Cardiac septum (tissue), 1 donor: ENCODE data around the gene GRM1. TPM values are rescaled to one million over a fixed set of nuclear protein-coding genes. Genes with fewer than 3 reads are reported as not detected.

Experiments
- DNase-seq: peaks from one replicate; pipeline ENCODE4 v3.0.0-alpha.2; 2020; ENCODE audit warnings: low spot score
- intact Hi-C: fragments of 100-400 bp; cut with DNase I; formaldehyde crosslinking; loops from one replicate; pipeline ENCODE4 v1.14.0; 2022
- long read RNA-seq: library from polyadenylated mRNA; unstranded; transcript quantifications from one replicate; pipeline ENCODE4 v2.0.0, GENCODE V29; 2021
- total RNA-seq: library from RNA; stranded (reverse); fragmentation: NEBNext Ultra II Directional; extraction: Animal tissue kit (Norgen Biotek cat#: 25700); gene quantifications from one replicate; pipeline ENCODE4 v1.2.1, GENCODE V29; 2021
- donor health status: DM: no; HTN: no; CAD: no.

Gene GRM1
- total RNA-seq: 8.5 TPM
- long read RNA-seq, partial matches to known transcripts: 0 of 13 reads
- long read RNA-seq, other reads (novel, unspliced or antisense): 13 of 13 reads

DNA sequence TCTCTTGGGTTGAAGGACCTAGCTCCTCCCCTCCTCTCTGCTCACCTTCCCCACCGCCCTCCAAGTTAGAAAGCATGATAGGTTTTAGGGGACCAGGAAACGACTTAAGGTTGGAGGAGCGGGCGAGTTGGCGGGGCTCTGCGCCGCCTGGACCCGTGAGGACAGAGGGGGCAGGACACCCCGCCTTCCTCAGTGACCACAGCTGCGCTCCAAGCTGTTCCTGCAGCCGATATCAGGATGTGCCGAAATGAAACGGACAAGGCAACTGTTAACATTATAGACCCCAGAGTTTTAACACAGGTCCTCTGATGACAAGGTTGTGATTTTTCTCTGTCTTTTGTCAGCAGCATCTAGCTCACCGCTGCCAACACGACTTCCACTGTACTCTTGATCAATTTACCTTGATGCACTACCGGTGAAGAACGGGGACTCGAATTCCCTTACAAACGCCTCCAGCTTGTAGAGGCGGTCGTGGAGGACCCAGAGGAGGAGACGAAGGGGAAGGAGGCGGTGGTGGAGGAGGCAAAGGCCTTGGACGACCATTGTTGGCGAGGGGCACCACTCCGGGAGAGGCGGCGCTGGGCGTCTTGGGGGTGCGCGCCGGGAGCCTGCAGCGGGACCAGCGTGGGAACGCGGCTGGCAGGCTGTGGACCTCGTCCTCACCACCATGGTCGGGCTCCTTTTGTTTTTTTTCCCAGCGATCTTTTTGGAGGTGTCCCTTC, at the start of gene GRM1:
TSS of gene GRM1 (plus strand) at position 212 of the 722 bp plus-strand sequence. CDS start at position 668, 456 bp downstream.
- no peak for DNase-seq
- intact Hi-C loops: no loop called here

- no peak for DNase-seq
- intact Hi-C loops: no loop called here
These were observed 19.5 kb upstream of the GRM1 start for GRCh38 chr6:146009338-146009737.

DNA sequence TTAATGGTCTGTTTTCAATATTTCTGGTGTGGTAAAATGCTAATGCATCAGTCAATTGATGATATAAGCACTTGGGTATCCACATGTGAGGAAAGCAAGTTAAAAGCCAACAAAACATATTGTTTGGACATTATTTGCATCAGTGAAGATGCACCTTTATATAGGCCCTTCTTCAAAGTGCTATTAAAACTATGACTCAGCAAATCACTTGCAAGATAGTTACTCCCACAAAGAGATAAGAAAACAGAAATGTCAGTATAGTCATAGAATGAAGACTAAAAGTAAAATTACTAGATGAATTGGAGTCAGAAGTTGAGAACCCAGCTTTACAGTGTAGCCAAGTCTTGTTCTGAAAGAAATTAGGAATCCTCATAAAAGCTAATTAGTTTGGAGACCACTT, 14.6 kb upstream of the GRM1 start:
- DNase-seq: no peak
- intact Hi-C loops: no loop called here

GRCh38 chr6:146017672-146018071, 11.2 kb upstream of the GRM1 start:
- DNase-seq: no peak
- intact Hi-C loops: no loop called here

- DNase-seq: no peak
- intact Hi-C loops: no loop called here
These were observed 2.0 kb upstream of the GRM1 start for GRCh38 chr6:146026873-146027272.

GRCh38 chr6:146027586-146028251, 1.1 kb upstream of the GRM1 start:
- no peak for DNase-seq
- intact Hi-C loops: no loop called here

- no peak for DNase-seq
These were observed 538 bp upstream of the GRM1 start for GRCh38 chr6:146028252-146028795.

DNA sequence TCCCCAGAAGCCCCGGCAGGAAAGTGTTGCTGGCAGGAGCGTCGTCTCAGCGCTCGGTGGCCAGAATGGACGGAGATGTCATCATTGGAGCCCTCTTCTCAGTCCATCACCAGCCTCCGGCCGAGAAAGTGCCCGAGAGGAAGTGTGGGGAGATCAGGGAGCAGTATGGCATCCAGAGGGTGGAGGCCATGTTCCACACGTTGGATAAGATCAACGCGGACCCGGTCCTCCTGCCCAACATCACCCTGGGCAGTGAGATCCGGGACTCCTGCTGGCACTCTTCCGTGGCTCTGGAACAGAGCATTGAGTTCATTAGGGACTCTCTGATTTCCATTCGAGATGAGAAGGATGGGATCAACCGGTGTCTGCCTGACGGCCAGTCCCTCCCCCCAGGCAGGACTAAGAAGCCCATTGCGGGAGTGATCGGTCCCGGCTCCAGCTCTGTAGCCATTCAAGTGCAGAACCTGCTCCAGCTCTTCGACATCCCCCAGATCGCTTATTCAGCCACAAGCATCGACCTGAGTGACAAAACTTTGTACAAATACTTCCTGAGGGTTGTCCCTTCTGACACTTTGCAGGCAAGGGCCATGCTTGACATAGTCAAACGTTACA, 817 bp downstream of the GRM1 start:
- intact Hi-C loops: no loop called here
- no peak for DNase-seq

More at GRCh38 chr6:146028252-146028795, 538 bp upstream of the GRM1 start:
- intact Hi-C loops: no loop called here

DNA sequence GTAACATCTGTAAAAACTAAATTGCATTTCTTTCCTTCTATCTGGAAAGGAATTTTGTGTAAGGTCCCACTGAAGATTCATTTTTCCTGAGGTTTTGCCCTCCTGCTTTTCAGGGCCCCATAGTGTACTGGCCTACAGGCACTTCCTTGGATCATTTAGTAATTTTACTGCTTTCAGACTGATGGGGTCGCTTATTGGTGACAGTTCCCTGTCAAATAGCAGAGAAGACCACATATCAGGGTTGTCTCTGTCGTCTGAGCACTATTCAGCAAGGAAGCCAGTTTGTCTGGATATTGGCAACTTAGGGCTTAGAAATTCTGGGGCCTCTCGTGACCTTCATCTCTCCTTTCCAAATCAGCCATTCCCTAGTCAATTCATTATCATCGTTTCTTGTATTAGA, 3.5 kb downstream of the GRM1 start:
- no peak for DNase-seq
- intact Hi-C loops: no loop called here

DNA sequence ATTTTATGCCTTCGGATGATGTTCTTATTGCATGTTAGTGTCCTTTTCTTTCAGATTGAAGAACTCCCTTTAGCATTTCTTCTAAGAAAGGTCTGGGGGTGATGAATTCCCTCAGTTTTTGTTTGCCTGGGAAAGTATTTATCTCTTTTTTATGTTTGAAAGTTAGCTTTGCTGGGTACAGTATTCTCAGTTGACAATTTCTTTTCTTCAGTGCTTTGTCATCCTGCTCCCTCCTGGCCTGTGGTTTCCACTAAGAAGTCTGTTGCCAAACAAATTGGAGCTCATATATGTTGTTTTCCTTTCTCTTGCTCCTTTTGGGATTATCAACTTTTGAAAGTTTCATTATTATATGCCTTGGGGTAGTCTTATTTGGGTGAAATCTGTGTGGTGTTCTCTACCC, 11.5 kb downstream of the GRM1 start:
- no peak for DNase-seq
- intact Hi-C loops: loop anchor here (5.0 kb wide), 1 partner anchor 662 kb away; no protein-coding TSS in a partner anchor

DNA sequence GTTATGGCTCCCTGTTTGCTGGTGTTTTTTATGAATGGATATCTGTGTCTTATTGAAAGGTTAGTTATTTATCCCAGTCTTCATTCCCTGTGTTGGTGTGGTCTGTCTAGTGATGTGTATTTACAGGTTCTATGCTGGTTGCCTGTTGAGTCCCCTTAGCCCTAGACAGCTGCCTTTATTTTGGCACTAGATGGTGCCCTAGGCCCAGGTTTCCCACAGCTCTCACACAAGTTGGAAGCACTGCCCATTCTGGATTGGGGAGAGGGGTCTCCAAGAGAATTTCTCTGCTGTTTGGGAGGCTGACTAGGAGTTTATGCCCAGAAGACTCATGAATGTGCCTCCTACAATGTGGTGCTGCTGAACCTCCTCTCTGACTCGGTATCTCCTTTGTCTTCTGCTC, 12.4 kb downstream of the GRM1 start:
- no peak for DNase-seq
- intact Hi-C loops: loop anchor here (5.0 kb wide), 1 partner anchor 661 kb away; no protein-coding TSS in a partner anchor

DNA sequence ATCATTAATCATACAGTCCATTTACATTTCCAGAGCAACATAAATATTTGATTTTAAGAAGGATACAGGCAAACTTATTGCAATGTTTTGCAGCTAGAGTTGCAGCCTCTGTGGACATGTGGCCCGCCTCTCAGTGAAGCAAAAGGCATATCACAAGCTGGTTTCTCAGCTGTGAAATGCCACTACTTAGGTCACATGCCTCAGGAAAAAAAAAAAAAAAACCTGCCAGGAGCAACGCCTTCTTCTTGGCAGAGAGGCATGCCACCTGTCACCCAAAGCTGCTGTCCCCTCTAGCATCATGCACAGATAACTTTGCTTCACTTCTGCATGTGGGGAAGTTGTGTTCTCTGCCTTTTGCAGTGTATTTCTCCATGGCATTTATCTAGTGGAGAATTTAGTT, 18.5 kb downstream of the GRM1 start:
- DNase-seq: no peak
- intact Hi-C loops: no loop called here

GRCh38 chr6:146050168-146050567, 21.3 kb downstream of the GRM1 start:
- intact Hi-C loops: no loop called here
- no peak for DNase-seq

GRCh38 chr6:146056506-146056905, 27.6 kb downstream of the GRM1 start:
- intact Hi-C loops: no loop called here
- DNase-seq: no peak

DNA sequence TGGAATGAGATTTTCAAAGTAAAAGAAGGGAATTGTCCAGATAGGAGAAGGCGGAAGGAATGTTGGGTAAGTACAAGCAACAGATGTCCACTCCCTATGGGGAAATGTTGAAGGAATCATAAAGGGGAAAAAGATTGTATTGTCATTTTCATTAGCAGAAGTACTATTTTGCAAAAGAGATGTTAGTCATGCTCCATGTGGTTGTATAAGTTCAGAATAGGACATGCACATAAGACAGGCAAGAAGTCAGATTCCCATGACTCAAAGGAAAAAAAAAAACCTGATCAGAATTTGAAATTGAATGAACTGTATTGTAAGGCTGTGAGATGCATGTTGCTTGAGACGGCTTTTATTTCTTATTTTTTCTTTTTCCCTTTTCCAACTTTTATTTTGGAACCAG, 36.8 kb downstream of the GRM1 start:
- no peak for DNase-seq
- intact Hi-C loops: no loop called here

- intact Hi-C loops: no loop called here
- DNase-seq: no peak
These were observed 37.6 kb downstream of the GRM1 start for GRCh38 chr6:146066506-146066905.

GRCh38 chr6:146071781-146072180, 42.9 kb downstream of the GRM1 start:
- intact Hi-C loops: no loop called here
- no peak for DNase-seq

DNA sequence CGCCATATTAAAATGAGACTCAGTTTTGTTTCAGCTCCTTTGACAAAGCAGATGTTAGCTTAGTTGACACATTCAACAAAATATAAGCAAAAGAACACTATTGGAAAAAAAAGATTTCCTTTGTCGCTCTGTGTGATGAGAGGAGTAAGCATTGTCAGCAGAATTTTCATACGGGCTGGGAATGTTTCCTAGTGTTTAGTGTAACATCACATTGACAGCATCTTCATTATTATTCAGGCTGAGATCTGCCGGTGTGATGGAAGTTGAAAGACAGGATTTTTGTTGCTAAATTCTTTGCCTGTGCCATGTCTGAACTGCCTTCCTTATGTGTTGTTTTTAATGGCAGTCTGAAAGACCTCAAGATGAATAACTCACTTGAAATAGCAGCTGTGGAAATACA, 49.1 kb downstream of the GRM1 start:
- DNase-seq: no peak
- intact Hi-C loops: no loop called here

- DNase-seq: no peak
- intact Hi-C loops: no loop called here
These were observed 58.5 kb downstream of the GRM1 start for GRCh38 chr6:146087386-146087785.

GRCh38 chr6:146090474-146090873, 61.6 kb downstream of the GRM1 start:
- intact Hi-C loops: no loop called here
- DNase-seq: no peak
